NCI-H2227 treated with DMSO at 0.1 percent for 48 hours (cell line): ENCODE results near the gene NAPG.
"Not testable (repeated sequence)": the region's sequence is repeated elsewhere in the genome, so short reads cannot be mapped to it uniquely, and the experiment has no call there.

Source experiments
- DNase-seq: peaks from one replicate; lab custom pipeline; 2025; lab: John Stamatoyannopoulos, UW

Gene NAPG

GRCh38 chr18:10525697-10526560, at the start of gene NAPG:
Gene NAPG (plus strand): TSS chr18:10526027. CDS start chr18:10526103, 76 bp downstream.
- peak; percentile 91 for DNase-seq

GRCh38 chr18:10476338-10476791, 49.5 kb upstream of the NAPG start:
- no peak for DNase-seq

DNA sequence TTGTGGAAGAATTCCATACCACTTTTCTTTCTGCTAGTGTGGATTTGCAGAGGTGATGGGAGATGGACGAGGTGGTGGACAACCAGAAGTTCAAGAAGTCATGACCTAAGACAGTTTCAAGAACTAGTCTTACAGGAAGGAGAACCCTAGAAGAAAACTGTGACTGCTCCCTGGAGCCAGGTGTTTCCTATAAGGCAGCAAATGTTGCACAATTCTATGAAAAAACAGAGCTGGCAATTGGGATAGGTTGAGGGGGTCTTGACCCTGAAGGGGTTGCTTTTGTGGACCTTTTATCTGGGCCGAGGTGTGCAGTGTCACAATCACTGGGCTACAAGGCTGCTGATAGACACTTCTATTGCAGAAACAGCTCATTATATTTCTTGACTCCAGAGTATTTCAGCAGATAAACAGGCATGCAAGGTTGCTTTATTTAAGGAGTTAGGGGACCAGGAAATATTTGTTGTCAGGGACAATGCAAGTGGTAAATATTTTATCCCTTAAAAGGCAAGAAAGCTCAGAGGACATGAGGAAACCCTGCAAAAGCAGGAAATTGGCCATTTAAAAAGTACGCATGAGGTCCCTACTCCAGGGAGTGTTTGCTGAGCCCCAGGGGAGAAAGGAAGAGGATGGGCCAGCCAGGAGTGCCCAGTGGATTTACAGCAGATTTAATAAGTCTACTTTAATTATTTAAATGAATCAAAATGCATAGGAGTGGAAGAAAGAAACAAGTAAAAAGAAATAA, 48.5 kb upstream of the NAPG start:
- DNase-seq, result no peak

GRCh38 chr18:10477863-10478260, 48.0 kb upstream of the NAPG start:
- DNase-seq, result no peak

GRCh38 chr18:10481831-10482230, 44.0 kb upstream of the NAPG start:
- no peak for DNase-seq

GRCh38 chr18:10482363-10482984, 43.4 kb upstream of the NAPG start:
- DNase-seq, result no peak

GRCh38 chr18:10482985-10483949, 42.6 kb upstream of the NAPG start:
- no peak for DNase-seq

DNA sequence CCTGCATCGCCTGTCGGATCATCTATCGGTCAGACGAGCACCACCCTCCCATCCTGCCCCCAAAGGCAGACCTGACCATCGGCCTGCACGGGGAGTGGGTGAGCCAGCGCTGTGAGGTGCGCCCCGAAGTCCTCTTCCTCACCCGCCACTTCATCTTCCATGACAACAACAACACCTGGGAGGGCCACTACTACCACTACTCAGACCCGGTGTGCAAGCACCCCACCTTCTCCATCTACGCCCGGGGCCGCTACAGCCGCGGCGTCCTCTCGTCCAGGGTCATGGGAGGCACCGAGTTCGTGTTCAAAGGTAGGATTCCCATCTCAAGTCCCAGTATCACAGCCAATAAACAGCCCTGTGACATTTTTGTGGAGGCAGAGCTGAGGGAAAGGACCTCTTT, 40.4 kb upstream of the NAPG start:
- DNase-seq, result no peak

DNA sequence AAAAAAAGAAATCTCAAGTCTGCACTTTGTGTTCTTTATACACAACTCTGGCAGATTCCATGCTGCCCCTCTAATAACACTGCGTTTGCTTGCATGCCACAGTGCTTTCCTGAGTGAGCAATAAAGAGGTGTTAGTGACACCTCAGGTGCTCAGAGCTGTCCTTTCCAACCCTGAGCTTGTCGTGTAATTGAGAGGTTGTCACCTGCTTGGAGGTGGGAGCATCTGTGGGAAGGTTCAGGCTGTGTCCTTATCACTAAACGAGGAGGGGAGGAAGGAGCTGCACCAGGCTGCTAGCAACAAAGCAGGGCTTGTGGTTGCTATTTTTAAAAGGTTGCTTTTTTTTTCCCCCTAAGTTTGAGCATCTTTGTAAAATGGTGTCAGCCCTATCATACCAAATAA, 39.5 kb upstream of the NAPG start:
- DNase-seq, result no peak

DNA sequence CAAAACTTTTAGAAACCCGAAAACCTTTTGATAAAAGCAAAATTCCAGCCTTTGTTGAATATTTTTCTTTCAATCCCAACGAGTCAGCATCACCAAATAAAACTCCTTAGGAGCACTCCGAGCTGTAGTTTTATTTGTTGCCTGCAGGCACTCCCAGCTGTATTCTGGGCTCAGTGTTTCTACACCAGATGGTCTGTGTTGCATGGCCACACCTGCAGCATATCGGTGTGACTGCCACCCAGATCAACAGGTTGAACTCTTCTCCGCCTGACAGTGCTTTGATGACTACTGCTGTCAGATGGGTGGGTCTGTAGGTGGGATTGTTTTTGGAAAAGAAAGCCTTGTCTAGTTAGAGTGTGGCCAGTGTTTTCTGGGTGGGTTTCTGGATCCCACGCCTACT, 38.7 kb upstream of the NAPG start:
- no peak for DNase-seq

DNA sequence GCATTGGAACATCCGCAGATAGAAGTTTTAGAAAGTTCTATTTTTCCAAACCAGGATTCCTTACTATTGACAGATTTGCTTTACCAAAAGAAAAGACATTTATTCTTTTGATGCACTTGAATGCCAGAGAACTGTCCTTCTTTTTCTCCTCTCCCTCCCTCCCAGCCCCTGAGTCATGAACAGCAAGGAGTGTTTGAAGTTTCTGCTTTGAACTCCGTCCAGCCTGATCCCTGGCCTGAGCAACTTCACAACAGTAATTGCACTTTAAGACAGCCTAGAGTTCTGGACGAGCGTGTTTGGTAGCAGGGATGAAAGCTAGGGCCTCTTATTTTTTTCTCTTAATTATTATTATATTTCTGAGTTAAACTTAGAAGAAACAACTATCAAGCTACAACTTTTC, 37.8 kb upstream of the NAPG start:
- no peak for DNase-seq

DNA sequence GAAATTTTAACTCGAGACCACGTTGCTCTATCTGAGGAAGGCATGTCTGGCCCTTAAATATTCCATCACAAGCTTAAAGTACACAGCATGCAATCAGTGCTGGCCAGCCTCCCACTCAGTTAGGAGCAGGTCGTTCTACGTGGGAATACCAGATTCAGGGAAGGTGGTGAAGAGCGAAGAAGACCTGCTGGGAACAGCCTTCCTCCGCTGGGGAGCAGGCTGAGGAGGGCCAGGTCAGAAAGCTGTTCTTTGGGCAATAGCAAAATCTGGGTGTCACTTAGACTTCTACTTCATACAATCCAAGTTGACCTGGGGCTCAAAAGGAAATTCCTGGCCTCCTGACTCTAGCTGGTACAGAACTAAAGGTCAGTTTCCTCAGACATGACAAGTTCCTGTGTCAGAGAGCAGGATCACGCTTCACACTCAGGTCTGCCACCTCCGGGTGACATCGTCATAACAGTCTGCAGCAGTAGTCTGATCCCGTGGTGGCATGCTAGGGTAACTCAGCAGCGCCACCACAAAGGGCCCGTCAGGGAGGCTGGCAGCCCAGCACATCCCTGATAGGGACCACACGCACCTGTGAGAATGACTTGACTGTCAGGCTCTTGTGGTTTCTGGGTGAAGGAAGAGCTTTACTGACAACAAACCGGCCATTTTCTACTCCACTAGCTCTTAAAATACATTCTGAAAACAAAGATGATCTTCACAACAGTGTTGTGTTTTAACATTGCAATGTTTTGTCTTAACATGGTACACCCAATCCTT, 35.2 kb upstream of the NAPG start:
- DNase-seq, result no peak

DNA sequence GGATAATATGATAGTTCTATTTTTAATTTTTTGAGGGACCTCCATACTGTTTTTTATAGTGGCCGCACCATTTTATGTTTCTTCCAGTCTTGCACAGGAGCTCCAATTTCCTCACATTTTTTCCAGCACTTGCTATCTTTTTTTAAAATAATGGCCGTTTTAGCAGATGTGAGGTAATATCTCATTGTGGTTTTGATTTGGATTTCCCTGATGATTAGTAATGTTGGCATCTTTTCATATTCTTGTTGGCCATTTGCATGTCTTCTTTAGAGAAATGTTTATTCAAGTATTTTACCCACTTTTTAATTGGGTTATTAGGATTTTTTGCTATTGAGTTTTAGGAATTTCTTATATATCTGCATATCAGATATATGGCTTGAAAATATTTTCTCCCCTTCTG, 29.9 kb upstream of the NAPG start:
- no peak for DNase-seq

DNA sequence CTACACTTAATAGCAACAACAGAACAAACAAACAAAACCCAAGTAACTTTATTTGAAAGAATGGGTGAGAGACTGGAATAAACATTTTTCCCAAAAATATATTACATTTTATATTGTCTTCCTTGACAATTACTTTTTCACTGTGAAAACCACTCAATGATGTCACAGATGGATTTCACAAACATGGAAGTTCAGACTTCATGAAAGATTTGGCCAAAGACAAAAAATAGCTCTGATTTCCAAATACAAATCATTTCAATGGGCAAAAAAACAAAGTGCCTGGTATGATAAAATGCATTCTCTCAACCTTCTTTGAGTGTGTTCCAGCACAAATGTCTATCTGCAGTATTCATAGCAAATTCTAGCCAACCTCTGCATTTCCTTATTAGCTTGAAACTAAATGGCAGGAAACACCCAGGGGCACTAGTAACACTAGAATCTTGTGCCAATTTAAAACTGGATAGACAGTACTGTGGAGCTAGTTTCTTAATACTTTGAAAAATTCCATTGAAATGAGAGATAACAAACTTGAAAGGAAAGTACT, 28.5 kb upstream of the NAPG start:
- no peak for DNase-seq

- DNase-seq, result no peak
Measured at GRCh38 chr18:10499230-10499629, 26.6 kb upstream of the NAPG start.

GRCh38 chr18:10500038-10500437, 25.8 kb upstream of the NAPG start:
- no peak for DNase-seq

DNA sequence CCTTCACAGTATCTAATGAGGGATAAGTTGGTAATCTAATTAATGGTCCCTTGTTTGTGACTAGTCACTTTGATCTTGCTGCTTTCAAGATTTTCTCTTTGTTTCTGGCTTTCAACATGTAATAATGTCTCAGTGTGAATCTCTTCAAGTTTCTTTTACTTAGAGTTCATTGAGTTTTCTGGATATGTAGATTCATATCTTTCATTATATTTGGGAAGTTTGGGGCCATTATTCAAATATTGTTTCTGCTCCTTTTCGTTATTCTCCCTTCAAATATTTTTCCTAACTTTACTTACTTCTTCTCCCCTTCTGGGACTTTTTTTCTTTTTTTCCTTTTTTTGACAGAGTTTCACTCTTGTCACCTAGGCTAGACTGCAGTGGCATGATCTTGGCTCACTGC, 21.1 kb upstream of the NAPG start:
- no peak for DNase-seq

DNA sequence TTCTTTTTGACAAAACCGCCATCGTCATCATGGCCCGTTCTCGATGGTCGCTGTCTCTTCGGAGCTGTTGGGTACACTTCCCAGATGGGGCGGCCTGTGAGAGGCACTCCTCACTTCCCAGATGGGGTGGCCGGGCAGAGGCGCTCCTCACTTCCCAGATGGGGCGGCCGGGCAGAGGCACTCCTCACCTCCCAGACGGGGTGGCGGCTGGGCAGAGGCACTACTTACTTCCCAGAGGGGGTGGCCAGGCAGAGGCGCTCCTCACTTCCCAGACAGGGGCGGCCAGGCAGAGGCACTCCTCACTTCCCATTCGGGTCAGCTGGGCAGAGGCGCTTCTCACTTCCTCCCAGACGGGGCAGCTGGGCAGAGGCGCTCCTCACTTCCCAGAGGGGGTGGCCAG, 19.9 kb upstream of the NAPG start:
- DNase-seq, result not testable (repeated sequence)

GRCh38 chr18:10508591-10508990, 17.2 kb upstream of the NAPG start:
- DNase-seq, result no peak

GRCh38 chr18:10511236-10511635, 14.6 kb upstream of the NAPG start:
- DNase-seq, result no peak

DNA sequence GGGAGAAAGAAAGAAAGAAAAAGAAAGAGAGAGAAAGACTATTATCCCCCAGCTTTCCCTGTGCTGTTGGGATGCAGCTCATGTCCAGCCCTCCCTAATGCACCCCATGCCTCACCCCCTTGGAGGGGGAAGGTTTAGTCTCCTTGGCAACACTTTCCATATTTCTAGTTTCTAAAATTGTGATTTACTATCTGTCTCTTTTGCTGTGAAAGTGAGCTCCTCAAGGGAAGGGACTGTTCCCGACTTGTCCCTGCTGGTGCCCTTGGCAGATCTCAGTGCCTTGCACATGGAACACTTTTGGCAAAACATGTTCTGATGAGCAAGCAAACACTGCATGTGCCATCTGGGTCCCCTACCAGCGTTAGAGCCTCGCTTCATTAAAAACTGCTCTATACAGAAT, 11.7 kb upstream of the NAPG start:
- DNase-seq, result no peak
